OCI-LY3 (cell line): ENCODE results near the gene PHYHD1.

Experiments used
- EZH2phosphoT487 ChIP-seq: fragments of 200-600 bp; shearing (Covaris generic); IDR thresholded peaks from 2 replicates; pipeline ENCODE4 v1.6.1; 2018; ENCODE audit warnings: antibody characterized with exemption, mixed run types, low read depth
- TF ChIP-seq, protein P1 (sequence below): fragments of 200-600, 300-600 bp; sonication (generic); IDR thresholded peaks from 2 replicates; pipeline ENCODE4 v1.5.1; 2014; ENCODE audit warnings: antibody characterized with exemption, low read length, low read depth

DNA sequence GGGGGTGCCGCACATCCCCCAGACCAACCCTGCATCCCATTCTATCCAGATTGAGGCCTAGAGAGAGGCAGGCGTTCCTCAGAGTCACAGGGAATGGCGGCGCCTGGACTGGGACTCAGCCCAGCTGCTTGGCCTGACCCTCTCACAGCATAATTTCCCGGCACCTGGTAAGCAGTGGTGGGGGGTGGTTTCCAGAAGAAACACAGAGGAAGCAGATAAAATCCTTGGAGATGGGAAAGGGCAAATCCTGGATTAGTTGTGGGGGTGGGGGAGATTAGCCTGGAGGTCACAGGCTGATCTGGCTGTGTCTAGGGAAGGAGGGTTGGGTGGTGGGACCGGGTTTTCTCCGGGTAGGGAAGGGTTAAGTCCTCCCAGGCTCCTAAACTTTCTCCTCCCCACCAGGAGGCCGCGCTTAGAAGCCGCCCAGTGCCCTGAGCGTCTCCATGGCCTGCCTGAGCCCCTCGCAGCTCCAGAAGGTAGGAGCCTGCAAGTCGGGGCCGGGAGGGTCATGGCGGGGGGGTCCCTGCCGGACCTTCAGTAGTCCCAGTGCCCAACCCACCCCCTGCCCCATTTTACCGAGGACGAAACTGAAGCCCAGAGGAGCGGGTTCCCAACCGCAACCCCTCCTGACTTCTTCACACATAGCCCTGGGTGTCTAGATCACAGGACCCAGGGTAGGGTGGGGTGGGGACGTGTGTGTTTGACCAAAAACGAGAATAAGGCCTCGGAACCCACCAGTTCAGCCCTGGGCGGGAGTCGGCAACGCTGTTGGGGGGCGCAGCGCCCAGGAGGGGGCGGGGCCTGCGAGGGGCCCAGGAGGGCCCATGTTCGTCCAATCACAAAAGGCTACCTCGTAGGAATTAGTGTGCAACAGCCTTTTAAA is 1.3 kb downstream of the PHYHD1 start:
- TF ChIP-seq, protein P1, sequence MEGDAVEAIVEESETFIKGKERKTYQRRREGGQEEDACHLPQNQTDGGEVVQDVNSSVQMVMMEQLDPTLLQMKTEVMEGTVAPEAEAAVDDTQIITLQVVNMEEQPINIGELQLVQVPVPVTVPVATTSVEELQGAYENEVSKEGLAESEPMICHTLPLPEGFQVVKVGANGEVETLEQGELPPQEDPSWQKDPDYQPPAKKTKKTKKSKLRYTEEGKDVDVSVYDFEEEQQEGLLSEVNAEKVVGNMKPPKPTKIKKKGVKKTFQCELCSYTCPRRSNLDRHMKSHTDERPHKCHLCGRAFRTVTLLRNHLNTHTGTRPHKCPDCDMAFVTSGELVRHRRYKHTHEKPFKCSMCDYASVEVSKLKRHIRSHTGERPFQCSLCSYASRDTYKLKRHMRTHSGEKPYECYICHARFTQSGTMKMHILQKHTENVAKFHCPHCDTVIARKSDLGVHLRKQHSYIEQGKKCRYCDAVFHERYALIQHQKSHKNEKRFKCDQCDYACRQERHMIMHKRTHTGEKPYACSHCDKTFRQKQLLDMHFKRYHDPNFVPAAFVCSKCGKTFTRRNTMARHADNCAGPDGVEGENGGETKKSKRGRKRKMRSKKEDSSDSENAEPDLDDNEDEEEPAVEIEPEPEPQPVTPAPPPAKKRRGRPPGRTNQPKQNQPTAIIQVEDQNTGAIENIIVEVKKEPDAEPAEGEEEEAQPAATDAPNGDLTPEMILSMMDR = no peak
- no peak for TF ChIP-seq EZH2phosphoT487
